ENCODE measurements around the gene SRGAP1. TPM values are rescaled to one million over a fixed set of nuclear protein-coding genes. Genes with fewer than 3 reads are reported as not detected.

Gene SRGAP1
- total and polyA plus RNA-seq, 2 of the 8 experiments (the other 6 are each of a cell fraction or from before 2014, with no cell fraction given): 3.2 to 7.3 TPM

- TF ChIP-seq CHD7 (IDR thresholded peaks at IDR 0.05; ENCODE audit: insufficient replicate concordance, low read length) (no peak), HDAC6 (IDR thresholded peaks at IDR 0.05; ENCODE audit: low read depth, low read length) (no peak), SIRT6 (IDR thresholded peaks at IDR 0.05; ENCODE audit: low read length) (no peak)
Measured at GRCh38 chr12:63917477-63917862, 73.0 kb downstream of the SRGAP1 start (continued).
